Hematopoietic multipotent progenitor cell treated with erythropoietin and hydrocortisone succinate and interleukin-3 and kit ligand, for 8 days (in vitro differentiated cells): ENCODE data around the gene TSPAN18.

ENCODE experiments used
- DNase-seq: peaks from one replicate; pipeline ENCODE4 v3.0.0-alpha.2; 2015

Gene TSPAN18

DNA sequence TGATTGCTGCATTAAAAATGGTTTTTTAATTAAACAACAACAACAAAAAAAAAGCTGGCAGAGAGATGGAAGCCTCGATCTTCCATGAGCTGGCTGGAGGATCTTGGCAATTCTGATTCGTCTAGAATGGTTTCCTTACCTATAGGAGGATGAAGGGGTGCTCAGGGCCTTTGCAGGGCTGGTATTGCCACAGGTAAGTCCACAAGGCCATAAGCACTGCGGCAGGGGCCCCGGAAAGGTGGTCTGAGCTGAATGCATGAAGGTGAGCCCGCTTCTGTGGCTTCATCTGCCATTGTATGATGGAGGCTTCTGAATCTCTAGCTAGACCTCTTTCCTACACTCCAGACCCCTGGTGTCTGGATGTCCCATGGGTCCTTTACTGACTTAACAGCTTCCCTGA is 101.5 kb downstream of the TSPAN18 start:
- no peak for DNase-seq

DNA sequence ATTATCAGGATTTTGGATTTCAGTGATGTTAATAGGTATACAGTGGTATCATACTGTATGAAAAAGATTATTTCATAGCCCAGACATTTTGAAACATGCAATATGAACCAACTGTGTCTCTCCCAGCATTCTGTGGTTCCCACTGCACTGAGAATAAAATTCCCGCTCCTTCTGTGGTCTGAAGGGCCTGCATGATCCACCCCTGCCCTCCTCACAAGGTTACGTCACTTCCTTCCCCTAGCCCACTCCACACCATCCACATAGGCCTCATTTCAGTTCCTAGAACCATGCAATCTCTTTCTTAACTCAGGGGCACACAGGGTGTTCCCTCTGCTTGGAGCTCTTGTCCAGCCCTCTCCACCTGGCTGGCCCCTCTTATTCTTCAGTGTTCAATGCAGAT is 103.1 kb downstream of the TSPAN18 start:
- DNase-seq = no peak

DNA sequence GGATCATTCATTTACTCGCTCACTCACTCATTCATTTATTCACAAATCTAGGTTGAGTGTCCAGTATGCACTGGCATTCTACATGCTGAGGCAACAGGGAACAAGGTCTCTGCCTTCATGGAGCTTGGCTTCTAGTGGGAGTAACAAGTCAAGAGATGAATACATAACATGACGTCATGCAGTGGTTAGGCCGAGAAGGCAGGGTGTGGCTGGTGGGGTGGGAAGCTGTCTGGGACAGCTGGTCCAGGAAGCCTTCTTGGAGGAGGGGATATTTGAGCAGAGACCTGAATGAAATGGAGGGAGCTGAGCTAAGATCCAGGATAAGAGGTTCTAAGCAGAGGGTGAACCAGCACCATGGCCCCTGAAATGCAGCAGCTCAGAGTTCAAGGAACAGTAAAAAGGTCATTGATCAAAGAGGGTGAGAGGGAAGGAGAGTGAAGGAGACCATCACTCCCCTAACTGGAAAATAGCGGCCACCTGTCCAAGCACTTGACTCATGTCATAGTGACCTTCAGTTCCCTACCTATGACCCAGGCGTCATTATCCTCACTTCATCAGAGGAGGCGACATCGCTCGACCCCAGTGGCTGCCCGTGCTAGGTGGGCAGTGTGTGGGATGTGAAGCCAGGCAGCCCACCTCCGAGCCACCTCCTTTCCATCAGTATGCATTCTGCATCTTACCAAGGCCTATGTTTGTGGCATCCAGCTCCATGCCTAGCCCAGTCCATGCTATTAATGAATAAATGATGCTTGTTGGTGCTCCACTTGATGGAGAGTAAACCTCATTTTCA is 105.0 kb downstream of the TSPAN18 start:
- DNase-seq = no peak

DNA sequence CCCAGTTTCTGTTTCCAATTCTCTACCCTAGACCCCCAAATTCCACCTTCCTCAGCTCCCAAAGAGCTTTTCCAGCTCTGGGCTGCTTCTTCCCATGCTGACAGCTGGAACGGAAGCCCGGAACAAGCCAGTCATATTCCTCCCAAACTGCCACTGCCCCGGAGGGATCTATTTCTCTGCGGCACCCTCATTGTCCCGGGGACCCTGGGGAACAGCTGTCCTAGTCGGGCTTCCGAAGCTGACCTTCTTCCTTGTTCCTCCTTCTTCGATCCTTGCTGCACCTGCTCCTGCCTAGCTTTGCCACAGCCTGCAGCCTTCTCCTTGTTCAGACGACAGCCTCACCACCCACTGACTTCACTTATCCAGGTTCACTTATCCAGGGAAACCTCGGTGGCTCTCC is 105.7 kb downstream of the TSPAN18 start:
- DNase-seq = no peak

DNA sequence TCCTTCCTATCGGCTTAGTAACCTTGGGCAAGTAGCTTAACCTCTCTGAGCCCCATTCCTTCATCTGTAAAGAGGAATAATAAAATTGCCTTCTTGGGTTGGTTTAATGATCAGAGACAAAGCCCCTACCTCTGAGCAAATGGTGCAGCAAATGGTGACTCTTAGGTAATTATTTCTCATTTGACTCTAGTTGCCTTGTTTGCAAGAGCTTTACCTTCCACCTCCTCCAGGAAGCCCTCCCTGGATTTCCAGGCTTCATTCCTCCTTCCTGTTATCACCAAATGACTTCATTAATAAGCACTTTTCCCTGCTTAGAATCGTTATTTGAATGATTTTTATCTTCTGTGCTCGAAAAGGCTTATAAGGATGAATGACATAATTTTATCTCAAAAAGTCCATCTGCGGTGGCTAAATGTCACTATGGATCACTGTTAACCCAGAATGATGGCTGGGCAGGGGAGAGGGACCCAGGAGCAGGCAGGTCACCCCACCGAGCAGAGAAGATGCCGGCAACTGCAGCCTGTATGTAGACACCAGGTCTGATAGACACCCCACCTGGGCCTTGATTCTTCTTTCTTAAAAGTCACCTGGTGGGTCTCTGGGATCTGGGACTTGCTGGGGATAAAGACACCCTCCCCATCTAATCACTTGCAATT is 106.6 kb downstream of the TSPAN18 start:
- DNase-seq = no peak

DNA sequence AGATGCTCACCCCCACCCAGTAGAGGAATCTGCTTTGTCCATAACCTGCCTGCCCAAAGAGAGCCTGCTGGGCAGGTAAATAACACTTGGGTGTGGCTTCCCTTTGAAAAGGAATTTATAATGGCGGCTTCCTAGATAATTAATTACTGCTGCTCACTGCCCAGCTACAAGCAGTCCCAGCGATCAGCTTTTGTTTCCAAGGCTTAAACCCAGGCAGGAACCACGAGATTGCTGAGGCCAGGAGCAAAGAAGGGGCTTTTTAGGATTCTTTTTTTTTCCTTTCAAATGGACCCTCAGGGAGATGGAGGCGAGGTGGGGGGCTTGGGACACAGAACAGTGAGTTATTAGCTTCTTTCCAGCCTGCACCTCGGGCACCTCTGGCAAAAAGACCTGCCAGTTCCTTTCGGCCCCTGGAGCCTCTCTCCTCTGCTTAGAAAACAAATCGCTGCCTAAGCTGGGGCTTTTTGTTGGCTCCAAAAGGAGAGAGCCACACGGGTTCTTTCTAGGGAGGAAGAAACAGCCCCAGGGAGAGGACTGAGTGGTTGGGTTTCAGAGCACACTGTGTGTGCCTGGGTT is 107.2 kb downstream of the TSPAN18 start:
- no peak for DNase-seq

DNA sequence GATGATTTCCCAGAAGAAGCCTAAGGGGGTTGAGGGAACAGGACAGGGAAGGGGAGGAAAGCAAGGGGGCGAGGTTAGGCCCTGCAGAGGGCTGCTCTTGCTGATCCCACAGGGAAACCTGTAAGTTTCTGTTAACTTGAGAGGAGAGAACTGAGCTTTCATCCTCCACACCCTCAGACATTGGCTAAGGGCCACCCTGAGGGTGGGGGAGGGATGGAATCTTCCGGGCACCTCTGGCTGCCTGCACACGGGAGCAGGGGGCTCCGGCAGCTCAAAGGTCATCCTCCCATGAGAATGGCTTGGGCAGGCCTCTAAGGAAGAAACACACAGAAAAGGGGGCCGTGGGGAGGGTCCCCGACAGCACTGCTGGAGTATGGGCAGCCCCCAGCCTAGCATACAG is 108.1 kb downstream of the TSPAN18 start:
- no peak for DNase-seq

DNA sequence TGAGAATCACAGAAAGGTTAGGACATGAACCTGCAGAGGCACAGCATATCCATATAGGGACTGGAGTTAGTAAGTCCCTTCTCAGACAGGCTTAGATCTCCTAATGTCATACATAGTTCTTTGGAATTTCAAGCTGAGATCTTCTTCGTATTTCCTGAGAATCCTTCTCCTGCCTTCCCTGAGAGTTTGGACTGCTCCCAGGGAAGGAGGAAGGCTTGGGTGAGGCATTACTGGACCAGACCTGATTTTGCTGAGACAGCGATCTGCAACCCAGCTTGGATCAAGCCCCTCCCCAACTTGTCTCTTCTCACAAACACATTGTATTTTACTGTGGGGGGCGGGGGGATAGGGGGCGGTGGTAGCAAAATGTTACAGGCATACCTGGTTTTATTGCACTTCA is 108.5 kb downstream of the TSPAN18 start:
- no peak for DNase-seq

DNA sequence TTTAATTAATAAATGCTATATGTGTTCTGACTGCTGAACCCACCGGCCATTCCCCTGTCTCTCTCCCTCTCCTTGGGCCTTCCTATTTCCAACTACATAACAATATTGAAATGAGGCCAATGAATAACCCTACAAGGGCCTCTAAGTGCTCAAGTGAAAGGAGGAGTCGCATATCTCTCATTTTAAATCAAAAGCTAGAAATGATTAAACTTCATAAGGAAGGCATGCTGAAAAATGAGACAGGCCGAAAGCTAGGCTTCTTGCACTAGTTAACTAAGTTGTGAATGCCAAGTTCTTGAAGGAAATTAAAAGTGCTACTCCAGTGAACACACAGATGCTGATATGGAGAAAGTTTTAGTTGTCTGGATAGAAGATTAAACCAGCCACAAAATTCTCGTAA is 109.2 kb downstream of the TSPAN18 start:
- DNase-seq = no peak

DNA sequence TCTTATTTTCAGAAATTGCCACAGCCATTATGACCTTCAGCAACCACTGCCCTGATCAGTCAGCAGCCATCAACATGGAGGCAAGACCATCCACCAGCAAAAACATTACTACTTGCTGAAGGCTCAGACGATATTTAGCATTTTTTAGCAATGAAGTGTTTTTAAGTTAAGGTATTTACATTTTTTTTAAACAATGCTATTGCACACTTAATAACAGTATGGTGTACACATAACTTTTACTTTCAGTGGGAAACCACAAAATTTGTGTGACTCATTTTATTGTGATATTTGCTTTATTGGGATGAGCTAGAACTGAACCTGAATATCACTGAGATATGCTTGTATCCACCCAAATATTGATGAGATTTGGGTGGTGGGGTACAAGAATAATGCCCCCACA is 110.9 kb downstream of the TSPAN18 start:
- no peak for DNase-seq

DNA sequence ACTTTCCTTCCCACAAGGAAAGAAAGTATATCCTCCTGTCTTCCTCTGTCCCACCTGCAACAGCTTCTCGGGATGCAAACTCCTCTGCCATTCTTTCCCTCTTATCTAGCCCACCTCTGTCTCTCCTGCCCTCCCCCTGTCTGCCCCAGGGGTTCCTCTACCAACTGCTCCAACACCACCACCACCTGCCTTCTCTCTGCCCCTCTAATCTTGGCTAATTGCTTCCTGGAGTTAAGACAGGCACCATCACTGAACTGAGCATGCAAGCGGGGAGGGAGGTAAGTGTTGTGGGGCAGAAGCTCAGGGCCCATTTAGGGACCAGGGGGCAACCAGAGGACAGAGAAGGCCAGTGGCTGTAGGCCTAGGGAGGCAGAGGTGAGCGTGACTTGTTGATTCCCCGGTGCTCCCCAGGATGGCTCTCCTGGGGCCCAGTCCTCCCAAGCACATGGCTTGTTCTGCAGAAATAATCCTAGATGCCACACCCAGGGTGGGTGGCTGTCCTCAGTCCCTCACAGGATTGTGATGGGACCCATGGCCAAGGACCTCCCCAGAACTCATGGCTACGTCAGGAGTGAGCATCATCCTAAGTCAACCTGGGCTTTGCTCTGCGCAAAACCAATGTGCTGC is 112.8 kb downstream of the TSPAN18 start:
- no peak for DNase-seq

DNA sequence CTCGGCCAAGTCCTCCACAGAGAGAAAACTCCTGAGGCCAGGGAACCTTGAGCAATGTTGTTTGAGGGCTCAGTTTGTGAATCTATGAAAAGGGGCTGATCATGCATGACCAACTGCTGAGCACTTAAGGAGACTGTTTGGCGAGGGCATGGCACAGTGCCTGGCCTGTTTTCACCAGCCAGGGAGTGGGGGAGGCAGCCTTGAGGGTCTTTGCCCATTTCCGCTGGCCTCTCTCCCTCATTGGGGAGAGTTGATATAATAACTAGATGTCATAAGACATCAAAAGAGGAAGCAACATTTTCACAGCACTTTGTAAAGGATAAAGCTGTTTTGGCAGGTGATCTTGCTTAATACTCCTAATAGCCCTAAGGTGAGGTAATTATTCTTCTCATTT is 113.3 kb downstream of the TSPAN18 start:
- no peak for DNase-seq

DNA sequence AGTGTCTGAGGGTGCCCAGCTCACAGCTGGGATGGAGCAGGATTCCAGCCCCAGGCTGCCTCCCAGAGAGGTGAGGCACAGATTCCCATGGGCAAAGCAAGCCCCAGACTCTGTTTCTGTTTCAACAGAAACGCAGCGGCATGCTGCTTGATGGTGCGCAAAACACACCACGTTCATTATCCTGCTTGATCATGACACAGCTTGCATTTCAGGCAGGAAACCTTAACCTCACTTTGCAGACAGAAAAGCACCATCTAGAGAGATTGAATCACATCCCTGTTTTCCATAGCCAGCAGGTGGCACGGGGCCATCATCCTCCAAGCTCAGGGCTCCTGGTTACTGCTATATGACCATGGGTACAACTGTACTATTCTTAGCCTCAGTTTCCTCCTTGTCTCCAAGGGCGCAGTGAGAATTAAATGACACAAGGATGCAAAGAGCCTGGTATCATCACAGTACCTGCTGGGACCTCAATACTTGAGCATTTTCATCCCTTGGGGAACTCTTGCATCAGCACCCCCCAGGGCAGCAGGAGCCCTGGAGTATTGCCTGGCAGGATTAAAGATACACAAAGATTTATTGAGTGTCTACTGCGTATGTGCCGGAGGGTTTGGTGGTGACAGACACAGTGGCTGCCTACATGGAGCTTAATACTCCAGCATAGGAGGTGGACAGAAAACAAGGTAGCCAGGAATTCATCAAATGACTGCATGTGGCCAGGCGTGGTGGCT is 113.9 kb downstream of the TSPAN18 start:
- DNase-seq = no peak

DNA sequence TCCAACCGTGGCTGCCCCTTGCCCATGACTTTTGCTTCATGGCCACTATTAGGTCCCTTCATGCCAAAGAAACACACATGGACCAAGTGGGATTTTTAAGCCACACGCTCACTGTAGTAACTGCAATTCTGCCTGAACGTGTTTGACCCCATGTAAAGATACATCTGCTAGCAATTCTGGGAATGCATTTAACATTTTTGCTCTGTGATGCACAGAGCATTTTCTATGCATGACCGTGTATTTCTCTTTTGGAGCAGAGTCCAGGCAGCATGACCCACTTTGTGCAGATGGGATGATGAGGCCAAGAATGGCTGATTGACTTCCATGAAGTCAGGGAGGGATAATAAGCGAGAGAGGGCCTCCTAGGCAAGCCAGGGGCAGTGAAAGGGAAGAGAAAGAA is 115.5 kb downstream of the TSPAN18 start:
- DNase-seq = no peak

DNA sequence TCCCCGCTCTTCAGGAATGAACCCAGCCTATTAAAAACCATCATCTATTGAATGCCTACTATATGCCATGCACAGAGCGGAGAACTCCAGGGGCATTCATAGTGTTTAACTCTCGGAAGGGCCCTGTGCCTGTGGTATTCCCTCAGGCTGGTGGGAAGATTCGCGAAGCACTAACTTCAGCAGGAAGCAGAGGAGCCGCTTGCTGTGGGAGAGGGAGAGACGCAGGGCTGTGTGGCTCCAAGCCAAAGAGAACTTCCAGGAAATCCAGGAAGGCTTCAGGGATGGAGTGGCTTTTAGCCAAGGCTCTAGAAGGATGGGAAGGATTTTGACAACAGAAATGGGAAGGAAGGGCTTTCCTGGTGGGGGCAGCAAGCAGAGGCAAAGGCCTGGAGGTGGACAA is 120.1 kb downstream of the TSPAN18 start:
- DNase-seq = no peak

DNA sequence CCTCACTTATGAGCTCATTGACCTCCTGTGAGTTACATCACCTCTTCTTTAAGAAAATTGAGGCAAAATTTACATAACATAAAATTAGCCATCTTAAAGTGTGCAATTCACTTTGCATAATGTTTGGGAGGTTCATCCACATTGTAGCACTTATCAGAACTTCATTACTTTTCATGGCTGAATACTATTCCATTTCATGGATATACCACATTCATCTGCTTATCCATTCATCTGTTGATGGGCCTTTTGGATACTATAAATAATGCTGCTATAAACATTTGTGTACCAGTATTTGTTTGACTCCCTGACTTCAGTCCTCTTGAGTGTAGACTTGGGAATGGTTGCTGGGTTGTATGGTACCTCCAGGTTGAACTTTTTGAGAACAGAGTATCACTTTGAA is 120.6 kb downstream of the TSPAN18 start:
- DNase-seq = no peak

DNA sequence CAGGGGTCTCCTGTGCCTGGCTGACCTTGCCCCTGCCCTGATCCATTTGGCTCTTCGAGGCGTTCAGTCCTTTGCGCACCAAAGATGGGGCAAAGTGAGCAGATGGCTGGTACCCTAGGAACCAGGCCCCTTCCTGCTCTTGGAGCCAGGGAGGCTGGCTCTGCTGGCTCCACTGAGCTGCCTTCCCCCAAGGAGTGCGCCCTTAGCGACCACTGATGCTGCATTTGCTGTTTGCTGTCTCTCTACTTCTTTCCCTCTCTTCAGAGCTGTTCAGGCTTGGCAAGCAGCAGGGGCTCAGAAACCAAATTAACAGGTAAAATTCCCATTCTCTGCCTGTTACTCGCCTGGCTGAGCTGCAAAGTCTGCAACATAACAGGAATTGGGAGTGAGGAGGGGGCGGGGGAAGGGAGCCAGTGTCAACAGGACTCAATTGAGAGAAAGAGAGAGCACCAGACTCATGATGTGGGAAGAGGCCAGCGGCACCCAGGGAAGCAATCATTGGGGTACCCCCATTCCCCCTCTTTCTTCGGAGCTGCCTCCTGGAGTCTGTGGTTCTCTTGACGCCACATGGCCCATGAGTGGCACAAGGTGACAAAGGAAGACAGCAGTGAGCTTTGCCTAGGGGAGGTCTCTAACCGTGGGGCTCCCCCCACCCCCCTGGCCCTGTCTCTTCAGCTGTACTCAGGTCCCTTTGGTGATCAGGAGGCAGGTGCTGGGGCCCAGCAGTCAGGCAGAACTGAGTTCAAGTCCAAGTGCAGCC is 121.6 kb downstream of the TSPAN18 start:
- no peak for DNase-seq

DNA sequence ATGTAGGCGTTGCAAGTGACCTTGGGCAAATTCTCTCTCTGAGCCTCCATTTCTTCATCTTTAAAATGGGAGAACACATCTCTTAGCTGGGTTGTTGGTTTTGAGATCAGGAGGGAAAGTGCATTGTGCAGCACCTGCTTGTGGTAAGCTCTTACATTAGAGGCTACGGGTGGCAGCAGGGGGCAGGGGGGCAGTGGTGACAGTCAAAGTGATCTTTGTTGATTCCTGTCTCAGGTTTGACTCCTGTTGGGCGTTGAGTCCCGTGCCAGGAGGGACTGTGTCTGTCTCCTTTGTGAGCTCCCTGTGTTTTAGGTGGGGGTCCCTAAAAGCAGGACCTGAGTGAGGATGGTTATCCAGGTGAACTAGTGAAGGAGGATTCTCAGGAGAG is 122.2 kb downstream of the TSPAN18 start:
- no peak for DNase-seq

DNA sequence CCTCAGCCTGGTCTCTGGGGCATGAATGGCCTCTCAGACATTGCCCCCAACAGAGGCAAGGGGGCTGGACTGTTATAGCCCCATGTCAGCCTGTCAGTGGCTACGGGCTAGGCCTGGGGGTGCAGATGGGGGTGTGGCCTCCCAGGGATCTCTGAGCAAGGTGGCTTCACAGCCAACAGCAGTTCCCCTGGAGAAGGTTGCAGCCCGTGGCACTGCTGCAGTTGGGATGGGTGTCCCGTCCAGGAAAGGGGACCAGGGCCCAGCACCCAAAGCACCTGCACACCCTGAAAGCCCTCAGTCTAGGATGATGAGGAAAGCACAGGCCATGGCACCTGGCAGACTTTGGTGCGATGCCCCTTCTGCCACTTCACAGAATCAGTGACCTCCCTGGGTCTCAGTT is 122.7 kb downstream of the TSPAN18 start:
- DNase-seq = no peak

DNA sequence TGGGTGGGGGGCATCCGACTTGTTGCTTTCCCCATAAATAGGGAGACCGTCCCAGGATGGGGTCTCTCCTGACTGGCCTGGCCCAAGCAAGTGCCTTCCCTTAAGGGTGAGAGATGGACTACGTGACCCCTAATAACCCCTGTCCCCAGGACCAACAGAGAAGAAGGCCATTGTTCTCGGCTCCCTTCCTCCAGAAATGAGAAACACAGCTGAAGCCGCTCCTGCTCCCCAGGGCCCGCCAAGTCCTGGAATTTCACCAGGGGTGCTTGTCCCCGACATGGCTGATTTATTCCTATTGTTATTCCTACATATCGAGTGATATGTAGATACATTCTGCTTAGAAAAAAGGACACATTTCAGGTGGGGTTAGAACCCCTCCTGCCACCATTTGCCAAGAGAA is 123.2 kb downstream of the TSPAN18 start:
- DNase-seq = no peak

DNA sequence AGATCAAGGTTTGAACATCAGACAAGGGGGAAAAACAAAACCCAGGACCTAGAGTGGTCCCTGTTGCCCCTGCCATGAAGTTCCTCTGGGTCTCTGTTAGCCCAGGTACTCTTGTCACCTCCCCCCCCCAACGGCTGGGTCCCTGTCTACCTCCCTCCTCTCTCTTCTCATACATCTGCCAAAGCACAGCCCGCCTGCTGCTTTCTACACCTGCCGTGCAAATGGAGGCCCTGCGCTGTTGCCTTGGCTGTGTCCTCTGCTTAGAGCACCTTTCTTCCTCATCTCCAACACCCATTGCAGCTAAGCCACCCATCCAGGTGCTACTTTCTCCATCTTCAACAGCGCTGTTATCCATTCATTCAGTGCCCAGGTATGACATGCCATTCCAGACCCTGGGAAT is 124.7 kb downstream of the TSPAN18 start:
- no peak for DNase-seq

DNA sequence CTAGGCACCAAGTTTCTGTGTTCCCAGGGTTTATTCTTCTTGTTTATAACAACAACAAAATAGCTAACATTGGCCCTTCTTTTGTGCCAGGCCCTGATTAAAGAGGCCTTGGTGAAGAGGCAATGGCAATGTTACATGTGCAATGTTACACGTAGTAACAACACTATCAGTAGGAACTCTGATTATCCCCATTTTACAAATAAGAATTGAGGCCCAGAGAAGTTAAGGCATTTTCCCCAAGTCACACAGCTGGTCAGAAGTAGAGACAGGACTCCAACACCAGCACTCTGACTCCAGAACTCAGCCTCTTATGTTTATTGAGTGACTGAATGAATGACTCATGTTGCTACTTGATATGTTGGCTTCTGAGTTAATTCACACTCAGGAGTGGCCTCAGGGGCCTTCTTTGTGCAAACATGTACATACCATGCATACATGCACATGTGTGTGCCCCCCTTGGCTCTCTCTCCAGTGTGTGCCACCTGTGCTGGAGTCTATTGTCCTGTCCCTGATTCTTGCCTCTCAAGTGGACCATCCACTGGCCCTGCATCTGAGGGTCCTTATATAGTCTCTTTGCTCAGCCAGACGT is 125.5 kb downstream of the TSPAN18 start:
- DNase-seq = no peak
